K562 (cell line): Measurements from ENCODE around the gene FUT2.

Experiments
- ESRRA ChIP-seq: fragments of 450-650 bp; IDR thresholded peaks from 2 replicates; pipeline ENCODE4 v1.6.1; 2014; ENCODE audit warnings: low read depth, mild to moderate bottlenecking, moderate library complexity, borderline replicate concordance
- NELFE ChIP-seq: IDR thresholded peaks from 2 replicates; pipeline ENCODE4 v1.6.1; 2011; ENCODE audit warnings: mild to moderate bottlenecking; ENCODE audit not compliant: insufficient read depth, insufficient read length
- ZNF3 ChIP-seq: fragments of 250-450 bp; sonication (Bioruptor Pico); IDR thresholded peaks from 2 replicates; pipeline ENCODE4 v1.5.0; 2021; ENCODE audit warnings: mild to moderate bottlenecking, moderate library complexity
- TF ChIP-seq, protein P1 (sequence below): fragments of 150-350 bp; IDR thresholded peaks from 2 replicates; pipeline ENCODE4 v1.6.1; 2014; ENCODE audit warnings: low read depth, mild to moderate bottlenecking, low read length, borderline replicate concordance
- TF ChIP-seq, protein P2 (sequence below), 3 experiments: IDR thresholded peaks in 2 of 3; conservative IDR thresholded peaks in 1 of 3; 2 replicates each; pipeline ENCODE4 v1.5.1; 2011 to 2012; ENCODE audit warnings: low read length in 3 of 3, mild to moderate bottlenecking in 3 of 3, control low read depth in 2 of 3, improper control_type of control experiment in 1 of 3, inconsistent platforms in 1 of 3, low read depth in 1 of 3, mixed read lengths in 1 of 3, moderate library complexity in 1 of 3; ENCODE audit not compliant: insufficient read depth in 2 of 3
- TF ChIP-seq, protein P3 (sequence below): fragments of 450-650 bp; IDR thresholded peaks from 2 replicates; pipeline ENCODE4 v1.6.1; 2016; ENCODE audit warnings: borderline replicate concordance
- TF ChIP-seq, protein P4 (sequence below): fragments of 250-450 bp; sonication (Bioruptor Pico); IDR thresholded peaks from 2 replicates; pipeline ENCODE4 v1.9.0; 2021; ENCODE audit warnings: mild to moderate bottlenecking, inconsistent platforms

DNA sequence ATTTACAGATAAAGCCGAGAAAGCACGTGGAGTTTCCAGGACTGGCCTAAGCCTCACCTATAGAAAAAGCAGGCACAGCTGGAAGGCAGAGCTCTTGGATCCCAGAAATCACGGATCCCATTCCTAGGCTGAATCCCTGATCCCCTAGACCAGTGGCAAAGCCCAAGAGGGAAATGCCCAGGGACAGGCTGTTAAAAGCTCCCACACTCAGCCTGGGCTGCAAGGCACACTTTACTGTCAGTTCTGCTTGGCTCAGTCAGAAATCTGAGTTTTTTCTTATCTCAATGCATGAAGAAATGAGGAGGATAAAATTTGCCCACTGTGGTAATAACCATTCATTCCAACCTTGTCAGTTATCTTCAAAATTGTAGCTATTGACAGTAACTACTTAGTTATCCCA is 8.0 kb upstream of the FUT2 start:
- TF ChIP-seq NELFE = no peak
- TF ChIP-seq, protein P1, sequence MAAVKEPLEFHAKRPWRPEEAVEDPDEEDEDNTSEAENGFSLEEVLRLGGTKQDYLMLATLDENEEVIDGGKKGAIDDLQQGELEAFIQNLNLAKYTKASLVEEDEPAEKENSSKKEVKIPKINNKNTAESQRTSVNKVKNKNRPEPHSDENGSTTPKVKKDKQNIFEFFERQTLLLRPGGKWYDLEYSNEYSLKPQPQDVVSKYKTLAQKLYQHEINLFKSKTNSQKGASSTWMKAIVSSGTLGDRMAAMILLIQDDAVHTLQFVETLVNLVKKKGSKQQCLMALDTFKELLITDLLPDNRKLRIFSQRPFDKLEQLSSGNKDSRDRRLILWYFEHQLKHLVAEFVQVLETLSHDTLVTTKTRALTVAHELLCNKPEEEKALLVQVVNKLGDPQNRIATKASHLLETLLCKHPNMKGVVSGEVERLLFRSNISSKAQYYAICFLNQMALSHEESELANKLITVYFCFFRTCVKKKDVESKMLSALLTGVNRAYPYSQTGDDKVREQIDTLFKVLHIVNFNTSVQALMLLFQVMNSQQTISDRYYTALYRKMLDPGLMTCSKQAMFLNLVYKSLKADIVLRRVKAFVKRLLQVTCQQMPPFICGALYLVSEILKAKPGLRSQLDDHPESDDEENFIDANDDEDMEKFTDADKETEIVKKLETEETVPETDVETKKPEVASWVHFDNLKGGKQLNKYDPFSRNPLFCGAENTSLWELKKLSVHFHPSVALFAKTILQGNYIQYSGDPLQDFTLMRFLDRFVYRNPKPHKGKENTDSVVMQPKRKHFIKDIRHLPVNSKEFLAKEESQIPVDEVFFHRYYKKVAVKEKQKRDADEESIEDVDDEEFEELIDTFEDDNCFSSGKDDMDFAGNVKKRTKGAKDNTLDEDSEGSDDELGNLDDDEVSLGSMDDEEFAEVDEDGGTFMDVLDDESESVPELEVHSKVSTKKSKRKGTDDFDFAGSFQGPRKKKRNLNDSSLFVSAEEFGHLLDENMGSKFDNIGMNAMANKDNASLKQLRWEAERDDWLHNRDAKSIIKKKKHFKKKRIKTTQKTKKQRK = no peak
- TF ChIP-seq, protein P2, sequence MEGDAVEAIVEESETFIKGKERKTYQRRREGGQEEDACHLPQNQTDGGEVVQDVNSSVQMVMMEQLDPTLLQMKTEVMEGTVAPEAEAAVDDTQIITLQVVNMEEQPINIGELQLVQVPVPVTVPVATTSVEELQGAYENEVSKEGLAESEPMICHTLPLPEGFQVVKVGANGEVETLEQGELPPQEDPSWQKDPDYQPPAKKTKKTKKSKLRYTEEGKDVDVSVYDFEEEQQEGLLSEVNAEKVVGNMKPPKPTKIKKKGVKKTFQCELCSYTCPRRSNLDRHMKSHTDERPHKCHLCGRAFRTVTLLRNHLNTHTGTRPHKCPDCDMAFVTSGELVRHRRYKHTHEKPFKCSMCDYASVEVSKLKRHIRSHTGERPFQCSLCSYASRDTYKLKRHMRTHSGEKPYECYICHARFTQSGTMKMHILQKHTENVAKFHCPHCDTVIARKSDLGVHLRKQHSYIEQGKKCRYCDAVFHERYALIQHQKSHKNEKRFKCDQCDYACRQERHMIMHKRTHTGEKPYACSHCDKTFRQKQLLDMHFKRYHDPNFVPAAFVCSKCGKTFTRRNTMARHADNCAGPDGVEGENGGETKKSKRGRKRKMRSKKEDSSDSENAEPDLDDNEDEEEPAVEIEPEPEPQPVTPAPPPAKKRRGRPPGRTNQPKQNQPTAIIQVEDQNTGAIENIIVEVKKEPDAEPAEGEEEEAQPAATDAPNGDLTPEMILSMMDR (IDR thresholded peaks at IDR 0.05 in 2 of 3, conservative IDR thresholded peaks at IDR 0.05 in 1 of 3; ENCODE audit: insufficient read depth in 2 of 3, low read depth in 1 of 3, low read length in 3 of 3) = no peak
- TF ChIP-seq ZNF3 (CRISPR knock-in tag) = no peak
- TF ChIP-seq, protein P3, sequence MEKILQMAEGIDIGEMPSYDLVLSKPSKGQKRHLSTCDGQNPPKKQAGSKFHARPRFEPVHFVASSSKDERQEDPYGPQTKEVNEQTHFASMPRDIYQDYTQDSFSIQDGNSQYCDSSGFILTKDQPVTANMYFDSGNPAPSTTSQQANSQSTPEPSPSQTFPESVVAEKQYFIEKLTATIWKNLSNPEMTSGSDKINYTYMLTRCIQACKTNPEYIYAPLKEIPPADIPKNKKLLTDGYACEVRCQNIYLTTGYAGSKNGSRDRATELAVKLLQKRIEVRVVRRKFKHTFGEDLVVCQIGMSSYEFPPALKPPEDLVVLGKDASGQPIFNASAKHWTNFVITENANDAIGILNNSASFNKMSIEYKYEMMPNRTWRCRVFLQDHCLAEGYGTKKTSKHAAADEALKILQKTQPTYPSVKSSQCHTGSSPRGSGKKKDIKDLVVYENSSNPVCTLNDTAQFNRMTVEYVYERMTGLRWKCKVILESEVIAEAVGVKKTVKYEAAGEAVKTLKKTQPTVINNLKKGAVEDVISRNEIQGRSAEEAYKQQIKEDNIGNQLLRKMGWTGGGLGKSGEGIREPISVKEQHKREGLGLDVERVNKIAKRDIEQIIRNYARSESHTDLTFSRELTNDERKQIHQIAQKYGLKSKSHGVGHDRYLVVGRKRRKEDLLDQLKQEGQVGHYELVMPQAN = no peak
- TF ChIP-seq, protein P4, sequence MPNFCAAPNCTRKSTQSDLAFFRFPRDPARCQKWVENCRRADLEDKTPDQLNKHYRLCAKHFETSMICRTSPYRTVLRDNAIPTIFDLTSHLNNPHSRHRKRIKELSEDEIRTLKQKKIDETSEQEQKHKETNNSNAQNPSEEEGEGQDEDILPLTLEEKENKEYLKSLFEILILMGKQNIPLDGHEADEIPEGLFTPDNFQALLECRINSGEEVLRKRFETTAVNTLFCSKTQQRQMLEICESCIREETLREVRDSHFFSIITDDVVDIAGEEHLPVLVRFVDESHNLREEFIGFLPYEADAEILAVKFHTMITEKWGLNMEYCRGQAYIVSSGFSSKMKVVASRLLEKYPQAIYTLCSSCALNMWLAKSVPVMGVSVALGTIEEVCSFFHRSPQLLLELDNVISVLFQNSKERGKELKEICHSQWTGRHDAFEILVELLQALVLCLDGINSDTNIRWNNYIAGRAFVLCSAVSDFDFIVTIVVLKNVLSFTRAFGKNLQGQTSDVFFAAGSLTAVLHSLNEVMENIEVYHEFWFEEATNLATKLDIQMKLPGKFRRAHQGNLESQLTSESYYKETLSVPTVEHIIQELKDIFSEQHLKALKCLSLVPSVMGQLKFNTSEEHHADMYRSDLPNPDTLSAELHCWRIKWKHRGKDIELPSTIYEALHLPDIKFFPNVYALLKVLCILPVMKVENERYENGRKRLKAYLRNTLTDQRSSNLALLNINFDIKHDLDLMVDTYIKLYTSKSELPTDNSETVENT (CRISPR knock-in tag) = no peak
- TF ChIP-seq ESRRA = no peak
